Loucy (cell line): ENCODE data around the gene CAMTA1.

Experiments used
- H2AFZ ChIP-seq: fragments of 200-600 bp; sonication (generic); 2 replicates; pipeline ENCODE4 v1.6.0; 2016; ENCODE audit warnings: antibody characterized with exemption, mild to moderate bottlenecking, low read length, moderate library complexity
- H3F3A ChIP-seq: fragments of 200-600 bp; 2 replicates; pipeline ENCODE4 v1.6.0; 2016; ENCODE audit warnings: antibody characterized with exemption, low read depth, mild to moderate bottlenecking
- H3K27me3 ChIP-seq: fragments of 200-600 bp; sonication (generic); 2 replicates; pipeline ENCODE4 v1.6.1; 2014; ENCODE audit warnings: low read length, mild to moderate bottlenecking; ENCODE audit not compliant: insufficient read depth, poor library complexity, severe bottlenecking
- H3K36me3 ChIP-seq: fragments of 200-600 bp; sonication (generic); 2 replicates; pipeline ENCODE4 v1.6.1; 2016; ENCODE audit warnings: low read length; ENCODE audit not compliant: insufficient read depth
- H3K4me1 ChIP-seq: fragments of 200-600 bp; sonication (generic); 2 replicates; pipeline ENCODE4 v1.5.1; 2014; ENCODE audit warnings: low read length, mild to moderate bottlenecking; ENCODE audit not compliant: insufficient read depth, poor library complexity, severe bottlenecking
- H3K4me2 ChIP-seq: fragments of 200-600 bp; sonication (generic); 2 replicates; pipeline ENCODE4 v1.6.0; 2014; ENCODE audit warnings: antibody characterized with exemption, low read length, low read depth, mild to moderate bottlenecking; ENCODE audit not compliant: poor library complexity, severe bottlenecking
- H3K4me3 ChIP-seq: fragments of 200-600 bp; sonication (generic); 2 replicates; pipeline ENCODE4 v1.5.1; 2014; ENCODE audit warnings: low read length, mild to moderate bottlenecking, mixed read lengths; ENCODE audit not compliant: poor library complexity, severe bottlenecking
- H3K79me2 ChIP-seq: fragments of 200-600 bp; sonication (generic); 2 replicates; pipeline ENCODE4 v1.6.1; 2014; ENCODE audit warnings: low read length; ENCODE audit not compliant: insufficient read depth
- H3K9ac ChIP-seq: fragments of 200-600 bp; sonication (generic); 2 replicates; pipeline ENCODE4 v1.6.0; 2014; ENCODE audit warnings: mild to moderate bottlenecking, low read depth, low read length, moderate library complexity; ENCODE audit not compliant: poor library complexity, severe bottlenecking
- H3K9me2 ChIP-seq: fragments of 200-600 bp; sonication (generic); replicated peaks from 2 replicates; pipeline ENCODE4 v1.6.1; 2016; ENCODE audit warnings: low read depth, low read length, mixed read lengths
- H3K9me3 ChIP-seq: fragments of 200-600 bp; sonication (generic); 2 replicates; pipeline ENCODE4 v1.6.1; 2014; ENCODE audit warnings: mild to moderate bottlenecking, antibody characterized with exemption, low read length, low read depth; ENCODE audit not compliant: insufficient read depth
- H4K20me1 ChIP-seq: fragments of 200-600 bp; sonication (generic); 2 replicates; pipeline ENCODE4 v1.6.0; 2014; ENCODE audit warnings: antibody characterized with exemption, low read length, mild to moderate bottlenecking; ENCODE audit not compliant: insufficient read depth, poor library complexity, severe bottlenecking
- EZH2phosphoT487 ChIP-seq: fragments of 200-600 bp; IDR thresholded peaks from 2 replicates; pipeline ENCODE4 v1.6.1; 2018; ENCODE audit warnings: antibody characterized with exemption, mild to moderate bottlenecking, moderate library complexity, borderline replicate concordance
- TF ChIP-seq, protein P1 (sequence below): fragments of 200-600 bp; sonication (generic); conservative IDR thresholded peaks from 2 replicates; pipeline ENCODE4 v1.5.1; 2014; ENCODE audit warnings: mild to moderate bottlenecking, antibody characterized with exemption, low read length

CAMTA1 gene

DNA sequence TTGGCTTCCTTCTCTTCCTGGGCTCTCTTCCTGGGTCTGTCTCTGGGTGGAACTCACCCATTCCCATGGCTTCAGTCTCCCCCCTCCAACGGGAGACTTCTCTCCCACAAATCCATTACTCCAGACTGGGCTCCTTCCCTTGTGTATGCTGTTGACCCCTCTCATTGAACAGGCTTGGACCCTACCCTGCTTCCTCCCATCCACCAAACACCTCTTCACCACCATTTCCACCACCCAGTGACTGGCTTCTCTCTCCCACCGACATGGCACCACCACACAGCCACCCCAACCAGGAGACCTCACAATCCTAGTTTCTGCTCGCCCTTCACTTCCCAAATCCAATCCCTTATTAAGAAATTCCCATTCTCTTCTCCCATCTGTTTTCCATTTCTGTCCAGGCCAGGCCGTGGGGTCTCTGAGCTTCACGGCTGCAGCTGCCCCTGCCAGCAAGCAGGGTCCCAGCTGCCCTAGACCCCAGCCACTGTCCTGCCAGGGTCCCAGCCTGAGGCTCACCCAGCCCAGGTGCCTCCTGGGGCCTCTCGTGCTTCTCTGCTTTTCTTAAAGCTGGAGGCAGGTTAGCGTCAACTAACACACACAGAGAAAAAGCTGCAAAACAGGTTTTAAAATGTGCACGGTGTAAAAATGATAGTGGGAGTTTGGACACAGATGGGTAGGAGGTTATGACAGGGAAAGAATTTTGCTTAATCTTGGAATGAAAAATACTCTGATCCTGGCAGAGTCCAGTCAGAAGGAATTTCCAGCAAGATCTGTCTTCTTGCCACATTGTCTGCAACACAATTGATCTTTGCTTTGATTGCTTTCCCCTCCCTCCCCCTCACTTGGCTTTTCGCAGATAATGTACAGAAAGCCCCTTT lies 602.0 kb downstream of the CAMTA1 start:
- Histone ChIP-seq H3K79me2 (no peaks in the 10 kb centered on the region), H3K9me3 (no peaks in the 10 kb centered on the region), H3F3A (no peaks in the 10 kb centered on the region), H3K4me3 (no peak overlapping the region), H3K36me3 (no peaks in the 10 kb centered on the region), H4K20me1 (no peaks in the 10 kb centered on the region), H3K4me1 (no peaks in the 10 kb centered on the region), H2AFZ (no peak overlapping the region), H3K9ac (no peak overlapping the region), H3K4me2 (no peak overlapping the region), H3K9me2 (no peaks in the 10 kb centered on the region), H3K27me3 (no peaks in the 10 kb centered on the region)
- TF ChIP-seq, protein P1, sequence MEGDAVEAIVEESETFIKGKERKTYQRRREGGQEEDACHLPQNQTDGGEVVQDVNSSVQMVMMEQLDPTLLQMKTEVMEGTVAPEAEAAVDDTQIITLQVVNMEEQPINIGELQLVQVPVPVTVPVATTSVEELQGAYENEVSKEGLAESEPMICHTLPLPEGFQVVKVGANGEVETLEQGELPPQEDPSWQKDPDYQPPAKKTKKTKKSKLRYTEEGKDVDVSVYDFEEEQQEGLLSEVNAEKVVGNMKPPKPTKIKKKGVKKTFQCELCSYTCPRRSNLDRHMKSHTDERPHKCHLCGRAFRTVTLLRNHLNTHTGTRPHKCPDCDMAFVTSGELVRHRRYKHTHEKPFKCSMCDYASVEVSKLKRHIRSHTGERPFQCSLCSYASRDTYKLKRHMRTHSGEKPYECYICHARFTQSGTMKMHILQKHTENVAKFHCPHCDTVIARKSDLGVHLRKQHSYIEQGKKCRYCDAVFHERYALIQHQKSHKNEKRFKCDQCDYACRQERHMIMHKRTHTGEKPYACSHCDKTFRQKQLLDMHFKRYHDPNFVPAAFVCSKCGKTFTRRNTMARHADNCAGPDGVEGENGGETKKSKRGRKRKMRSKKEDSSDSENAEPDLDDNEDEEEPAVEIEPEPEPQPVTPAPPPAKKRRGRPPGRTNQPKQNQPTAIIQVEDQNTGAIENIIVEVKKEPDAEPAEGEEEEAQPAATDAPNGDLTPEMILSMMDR: no peak
- no peak for TF ChIP-seq EZH2phosphoT487

DNA sequence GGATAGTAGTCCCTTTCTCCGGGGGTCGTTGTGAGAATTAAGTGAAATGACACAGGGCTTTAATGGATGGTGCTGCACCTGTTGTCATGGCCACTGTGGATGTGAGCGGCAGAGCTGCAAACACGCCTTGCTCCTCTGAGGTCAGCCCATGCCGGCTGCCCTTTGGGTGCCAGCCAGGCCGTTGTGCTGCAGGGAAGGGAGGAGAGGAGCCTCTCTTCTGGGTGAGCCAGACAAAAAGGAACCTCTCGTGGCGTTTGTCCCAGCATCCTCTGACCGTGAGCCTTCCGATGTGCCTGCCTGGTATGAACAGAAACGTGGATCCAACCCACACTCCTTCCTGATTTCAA lies 602.9 kb downstream of the CAMTA1 start:
- H3K9me3 ChIP-seq: no peaks in the 10 kb centered on the region
- H3K4me1 ChIP-seq: no peaks in the 10 kb centered on the region
- TF ChIP-seq, protein P1: no peak
- TF ChIP-seq EZH2phosphoT487: no peak
- no peaks in the 10 kb centered on the region for H4K20me1 ChIP-seq
- no peak overlapping the region for H3K4me2 ChIP-seq
- no peaks in the 10 kb centered on the region for H3K27me3 ChIP-seq
- no peak overlapping the region for H2AFZ ChIP-seq
- H3K79me2 ChIP-seq: no peaks in the 10 kb centered on the region
- H3K9ac ChIP-seq: no peak overlapping the region
- no peaks in the 10 kb centered on the region for H3F3A ChIP-seq
- no peaks in the 10 kb centered on the region for H3K36me3 ChIP-seq
- H3K9me2 ChIP-seq: no peaks in the 10 kb centered on the region
- H3K4me3 ChIP-seq: no peak overlapping the region

DNA sequence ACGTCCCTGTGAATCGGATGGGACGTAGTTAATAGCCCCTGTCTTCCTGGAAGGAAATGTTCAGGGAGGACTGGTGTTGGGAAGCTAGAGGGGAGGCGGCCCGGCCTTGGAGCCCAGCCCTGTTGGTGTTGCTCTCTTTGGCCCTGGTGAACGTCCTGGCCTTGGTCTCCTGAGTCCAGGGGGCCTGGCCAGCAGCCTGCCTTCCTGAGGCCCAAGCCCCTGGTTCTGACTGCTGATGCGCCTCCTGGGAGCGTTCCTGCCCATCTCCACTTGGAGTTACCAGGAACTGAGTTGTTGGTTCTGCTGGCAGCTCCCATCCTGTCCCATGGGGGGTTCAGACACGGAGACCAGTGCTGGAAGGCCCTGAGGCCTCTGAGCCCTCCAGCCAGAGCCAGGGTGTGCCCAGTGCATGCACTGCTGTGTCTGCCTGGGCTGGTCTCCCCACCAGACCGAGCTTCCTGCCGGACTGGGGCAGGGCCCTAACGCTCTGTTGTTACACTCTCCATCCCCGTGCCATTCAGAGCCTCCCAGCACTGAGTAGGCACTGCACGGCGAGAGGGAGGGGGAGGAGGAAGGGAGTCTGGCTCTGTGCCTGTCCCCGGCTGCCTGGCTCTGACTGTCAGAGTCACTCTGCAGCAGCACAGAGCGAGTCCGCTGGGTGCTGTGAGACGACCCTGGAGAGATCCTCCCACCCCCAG lies 603.4 kb downstream of the CAMTA1 start:
- Histone ChIP-seq H3F3A (no peaks in the 10 kb centered on the region), H3K79me2 (no peaks in the 10 kb centered on the region), H3K9me3 (no peaks in the 10 kb centered on the region), H4K20me1 (no peaks in the 10 kb centered on the region), H3K27me3 (no peaks in the 10 kb centered on the region), H3K4me3 (no peak overlapping the region), H3K36me3 (no peaks in the 10 kb centered on the region), H2AFZ (no peak overlapping the region), H3K4me2 (no peak overlapping the region), H3K9me2 (no peaks in the 10 kb centered on the region), H3K4me1 (no peaks in the 10 kb centered on the region), H3K9ac (no peak overlapping the region)
- no peak for TF ChIP-seq EZH2phosphoT487
- TF ChIP-seq, protein P1: no peak
